ENCODE data around the gene PWWP2A.
"Not testable (repeated sequence)": the region's sequence is repeated elsewhere in the genome, so short reads cannot be mapped to it uniquely, and the experiment has no call there.

The PWWP2A gene

GRCh38 chr5:160119142-160119904, at the start of gene PWWP2A:
PWWP2A (minus strand) TSS chr5:160119450; CDS start chr5:160119388, 62 bp downstream.
- DNase-seq (ENCODE audit: low read depth): peak; percentile 98

GRCh38 chr5:160167624-160168165, 48.4 kb upstream of the PWWP2A start:
- DNase-seq (ENCODE audit: low read depth): no peak

- DNase-seq (ENCODE audit: low read depth): no peak
Measured at GRCh38 chr5:160166973-160167623, 47.8 kb upstream of the PWWP2A start.

GRCh38 chr5:160166069-160166972, 47.1 kb upstream of the PWWP2A start:
- no peak for DNase-seq (ENCODE audit: low read depth)

GRCh38 chr5:160165137-160166068, 46.2 kb upstream of the PWWP2A start:
- DNase-seq (ENCODE audit: low read depth): peak; percentile 87

GRCh38 chr5:160162910-160163309, 43.7 kb upstream of the PWWP2A start:
- DNase-seq (ENCODE audit: low read depth): no peak

- no peak for DNase-seq (ENCODE audit: low read depth)
Measured at GRCh38 chr5:160161626-160162025, 42.4 kb upstream of the PWWP2A start.

GRCh38 chr5:160160875-160161274, 41.6 kb upstream of the PWWP2A start:
- DNase-seq (ENCODE audit: low read depth): not testable (repeated sequence)

- no peak for DNase-seq (ENCODE audit: low read depth)
Measured at GRCh38 chr5:160159991-160160792, 40.9 kb upstream of the PWWP2A start.

- DNase-seq (ENCODE audit: low read depth): no peak
Measured at GRCh38 chr5:160158087-160158486, 38.8 kb upstream of the PWWP2A start.

GRCh38 chr5:160155017-160155750, 35.9 kb upstream of the PWWP2A start:
- DNase-seq (ENCODE audit: low read depth): no peak

GRCh38 chr5:160152901-160153300, 33.7 kb upstream of the PWWP2A start:
- no peak for DNase-seq (ENCODE audit: low read depth)

GRCh38 chr5:160152287-160152686, 33.0 kb upstream of the PWWP2A start:
- DNase-seq (ENCODE audit: low read depth): no peak

GRCh38 chr5:160151017-160151416, 31.8 kb upstream of the PWWP2A start:
- DNase-seq (ENCODE audit: low read depth): no peak

- DNase-seq (ENCODE audit: low read depth): no peak
Measured at GRCh38 chr5:160150381-160150780, 31.1 kb upstream of the PWWP2A start.

GRCh38 chr5:160144436-160144835, 25.2 kb upstream of the PWWP2A start:
- DNase-seq (ENCODE audit: low read depth): not testable (repeated sequence)

GRCh38 chr5:160134332-160134731, 15.1 kb upstream of the PWWP2A start:
- DNase-seq (ENCODE audit: low read depth): no peak

- no peak for DNase-seq (ENCODE audit: low read depth)
Measured at GRCh38 chr5:160133918-160134304, 14.7 kb upstream of the PWWP2A start.

- DNase-seq (ENCODE audit: low read depth): no peak
Measured at GRCh38 chr5:160133071-160133917, 14.0 kb upstream of the PWWP2A start.
